Liver (tissue), 3 donors: ENCODE data around the gene TACC3.

ENCODE experiments used
- EGR1 ChIP-seq, 2 donors: IDR thresholded peaks; 2 replicates each; pipeline ENCODE4 v1.6.1; 2016 to 2018; ENCODE audit warnings: antibody characterized with exemption in 2 of 2, low read depth in 2 of 2
- JUND ChIP-seq, 2 donors: IDR thresholded peaks; 2 replicates each; pipeline ENCODE4 v1.6.1; 2016; ENCODE audit warnings: antibody characterized with exemption in 2 of 2
- MAX ChIP-seq: IDR thresholded peaks from 2 replicates; pipeline ENCODE4 v1.6.1; 2016; ENCODE audit warnings: antibody characterized with exemption
- NR2F2 ChIP-seq: IDR thresholded peaks from 2 replicates; pipeline ENCODE4 v1.6.1; 2016; ENCODE audit warnings: antibody characterized with exemption
- RAD21 ChIP-seq, 2 donors: IDR thresholded peaks; 2 replicates each; pipeline ENCODE4 v1.6.1; 2016; ENCODE audit warnings: antibody characterized with exemption in 2 of 2, mild to moderate bottlenecking in 2 of 2
- TAF1 ChIP-seq: conservative IDR thresholded peaks from 2 replicates; pipeline ENCODE4 v1.6.1; 2016; ENCODE audit warnings: antibody characterized with exemption, mild to moderate bottlenecking
- YY1 ChIP-seq: IDR thresholded peaks from 2 replicates; pipeline ENCODE4 v1.6.1; 2016; ENCODE audit warnings: antibody characterized with exemption, mild to moderate bottlenecking
- TF ChIP-seq, protein P1 (sequence below): fragments of 150-350 bp; IDR thresholded peaks from 2 replicates; pipeline ENCODE4 v1.5.1; 2017; ENCODE audit warnings: improper control_type of control experiment, low read depth, low read length; ENCODE audit not compliant: missing input control
- TF ChIP-seq, protein P2 (sequence below): IDR thresholded peaks from 2 replicates; pipeline ENCODE4 v1.6.1; 2016; ENCODE audit warnings: antibody characterized with exemption, mild to moderate bottlenecking
- donor health status: healthy.
- donor health status: healthy.

DNA sequence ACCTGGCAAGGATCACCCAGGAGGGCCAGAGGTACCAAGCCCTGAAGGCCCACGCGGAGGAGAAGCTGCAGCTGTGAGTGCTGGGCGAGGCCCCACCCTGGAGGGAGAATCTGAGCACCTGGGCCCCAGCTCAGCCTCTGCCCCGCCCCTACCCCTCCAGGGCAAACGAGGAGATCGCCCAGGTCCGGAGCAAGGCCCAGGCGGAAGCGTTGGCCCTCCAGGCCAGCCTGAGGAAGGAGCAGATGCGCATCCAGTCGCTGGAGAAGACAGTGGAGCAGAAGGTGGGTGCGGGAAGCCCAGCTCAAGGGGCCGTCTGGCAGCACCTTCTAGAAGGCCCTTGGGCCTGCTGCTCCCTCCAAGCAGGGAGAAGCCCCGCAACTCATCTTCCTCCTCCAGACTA lies 23.2 kb downstream of the TACC3 start:
- TF ChIP-seq RAD21 (IDR thresholded peaks at IDR 0.05) (no peak), MAX (no peak), YY1 (no peak), JUND (IDR thresholded peaks at IDR 0.05) (no peak), EGR1 (IDR thresholded peaks at IDR 0.05; ENCODE audit: low read depth in 2 of 2) (no peak), TAF1 (no peak), NR2F2 (no peak)
- TF ChIP-seq, protein P1, sequence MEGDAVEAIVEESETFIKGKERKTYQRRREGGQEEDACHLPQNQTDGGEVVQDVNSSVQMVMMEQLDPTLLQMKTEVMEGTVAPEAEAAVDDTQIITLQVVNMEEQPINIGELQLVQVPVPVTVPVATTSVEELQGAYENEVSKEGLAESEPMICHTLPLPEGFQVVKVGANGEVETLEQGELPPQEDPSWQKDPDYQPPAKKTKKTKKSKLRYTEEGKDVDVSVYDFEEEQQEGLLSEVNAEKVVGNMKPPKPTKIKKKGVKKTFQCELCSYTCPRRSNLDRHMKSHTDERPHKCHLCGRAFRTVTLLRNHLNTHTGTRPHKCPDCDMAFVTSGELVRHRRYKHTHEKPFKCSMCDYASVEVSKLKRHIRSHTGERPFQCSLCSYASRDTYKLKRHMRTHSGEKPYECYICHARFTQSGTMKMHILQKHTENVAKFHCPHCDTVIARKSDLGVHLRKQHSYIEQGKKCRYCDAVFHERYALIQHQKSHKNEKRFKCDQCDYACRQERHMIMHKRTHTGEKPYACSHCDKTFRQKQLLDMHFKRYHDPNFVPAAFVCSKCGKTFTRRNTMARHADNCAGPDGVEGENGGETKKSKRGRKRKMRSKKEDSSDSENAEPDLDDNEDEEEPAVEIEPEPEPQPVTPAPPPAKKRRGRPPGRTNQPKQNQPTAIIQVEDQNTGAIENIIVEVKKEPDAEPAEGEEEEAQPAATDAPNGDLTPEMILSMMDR = no peak
- TF ChIP-seq, protein P2, sequence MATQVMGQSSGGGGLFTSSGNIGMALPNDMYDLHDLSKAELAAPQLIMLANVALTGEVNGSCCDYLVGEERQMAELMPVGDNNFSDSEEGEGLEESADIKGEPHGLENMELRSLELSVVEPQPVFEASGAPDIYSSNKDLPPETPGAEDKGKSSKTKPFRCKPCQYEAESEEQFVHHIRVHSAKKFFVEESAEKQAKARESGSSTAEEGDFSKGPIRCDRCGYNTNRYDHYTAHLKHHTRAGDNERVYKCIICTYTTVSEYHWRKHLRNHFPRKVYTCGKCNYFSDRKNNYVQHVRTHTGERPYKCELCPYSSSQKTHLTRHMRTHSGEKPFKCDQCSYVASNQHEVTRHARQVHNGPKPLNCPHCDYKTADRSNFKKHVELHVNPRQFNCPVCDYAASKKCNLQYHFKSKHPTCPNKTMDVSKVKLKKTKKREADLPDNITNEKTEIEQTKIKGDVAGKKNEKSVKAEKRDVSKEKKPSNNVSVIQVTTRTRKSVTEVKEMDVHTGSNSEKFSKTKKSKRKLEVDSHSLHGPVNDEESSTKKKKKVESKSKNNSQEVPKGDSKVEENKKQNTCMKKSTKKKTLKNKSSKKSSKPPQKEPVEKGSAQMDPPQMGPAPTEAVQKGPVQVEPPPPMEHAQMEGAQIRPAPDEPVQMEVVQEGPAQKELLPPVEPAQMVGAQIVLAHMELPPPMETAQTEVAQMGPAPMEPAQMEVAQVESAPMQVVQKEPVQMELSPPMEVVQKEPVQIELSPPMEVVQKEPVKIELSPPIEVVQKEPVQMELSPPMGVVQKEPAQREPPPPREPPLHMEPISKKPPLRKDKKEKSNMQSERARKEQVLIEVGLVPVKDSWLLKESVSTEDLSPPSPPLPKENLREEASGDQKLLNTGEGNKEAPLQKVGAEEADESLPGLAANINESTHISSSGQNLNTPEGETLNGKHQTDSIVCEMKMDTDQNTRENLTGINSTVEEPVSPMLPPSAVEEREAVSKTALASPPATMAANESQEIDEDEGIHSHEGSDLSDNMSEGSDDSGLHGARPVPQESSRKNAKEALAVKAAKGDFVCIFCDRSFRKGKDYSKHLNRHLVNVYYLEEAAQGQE = no peak
